SH-SY5Y (cell line): Measurements from ENCODE around the gene SETD1A.

Source experiments
- GATA2 ChIP-seq: IDR thresholded peaks from 2 replicates; pipeline ENCODE4 v1.6.1; 2011; ENCODE audit warnings: mild to moderate bottlenecking, low read depth, low read length
- GATA3 ChIP-seq: IDR thresholded peaks from 2 replicates; pipeline ENCODE4 v1.6.1; 2011; ENCODE audit warnings: low read depth, mild to moderate bottlenecking, low read length, moderate library complexity

- no peak for TF ChIP-seq GATA2
- TF ChIP-seq GATA3 = no peak
These were observed 7.9 kb downstream of the SETD1A start for GRCh38 chr16:30965436-30965835.
